CD4-positive, alpha-beta T cell treated with Interleukin-2 at 100 ng/mL for 4 hours (primary cell): ENCODE data around the gene CAV3.
"Not testable (repeated sequence)": the region's sequence is repeated elsewhere in the genome, so short reads cannot be mapped to it uniquely, and the experiment has no call there.

Experiments used
- DNase-seq: peaks from one replicate; pipeline ENCODE4 v3.0.0-alpha.2; 2020; ENCODE audit warnings: low spot score

Gene CAV3

GRCh38 chr3:8733332-8734094, at the start of gene CAV3:
Gene CAV3 (plus strand): TSS chr3:8733802. CDS start chr3:8733877, 75 bp downstream.
- no peak for DNase-seq

- DNase-seq, result not testable (repeated sequence)
Observed at GRCh38 chr3:8684992-8685391, 48.6 kb upstream of the CAV3 start.

DNA sequence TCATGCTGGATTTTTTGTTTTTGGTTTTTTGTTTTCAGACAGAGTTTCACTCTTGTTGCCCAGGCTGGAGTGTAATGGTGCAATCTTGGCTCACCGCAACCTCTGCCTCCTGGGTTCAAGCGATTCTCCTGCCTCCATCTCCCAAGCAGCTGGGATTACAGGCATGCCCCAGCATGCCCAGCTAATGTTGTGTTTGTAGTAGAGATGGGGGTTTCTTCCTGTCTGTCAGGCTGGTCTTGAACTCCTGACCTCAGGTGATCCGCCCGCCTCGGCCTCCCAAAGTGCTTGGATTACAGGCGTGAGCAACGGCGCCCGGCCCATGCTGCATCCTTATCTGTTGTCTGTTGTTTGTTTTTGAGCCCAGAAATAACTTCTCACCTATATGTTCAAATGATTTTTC, 42.3 kb upstream of the CAV3 start:
- not testable (repeated sequence) for DNase-seq

DNA sequence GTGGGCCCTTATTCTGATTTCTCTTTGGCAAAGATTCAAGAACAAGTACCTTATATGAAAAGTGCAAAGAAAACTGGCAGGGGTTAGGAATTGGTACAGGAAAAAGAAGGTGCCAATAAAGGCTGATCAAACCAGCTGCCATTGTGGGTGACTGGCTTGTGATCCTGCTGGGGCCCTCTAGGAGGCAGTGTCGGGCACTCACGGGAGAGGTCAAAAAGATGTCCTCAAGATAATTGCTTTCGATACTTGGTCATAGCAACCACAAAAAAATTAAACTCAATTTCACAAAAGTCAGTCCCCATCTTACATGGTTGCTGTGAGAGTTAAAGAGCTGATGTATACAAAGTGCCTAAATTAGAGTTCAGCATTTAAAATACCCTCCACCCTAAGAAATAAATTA, 31.0 kb upstream of the CAV3 start:
- DNase-seq, result no peak

- DNase-seq, result no peak
Observed at GRCh38 chr3:8705575-8705974, 28.0 kb upstream of the CAV3 start.

- no peak for DNase-seq
Observed at GRCh38 chr3:8709287-8709686, 24.3 kb upstream of the CAV3 start.

GRCh38 chr3:8709801-8710507, 23.6 kb upstream of the CAV3 start:
- no peak for DNase-seq

GRCh38 chr3:8712045-8712907, 21.3 kb upstream of the CAV3 start:
- DNase-seq, result peak; percentile 7

- no peak for DNase-seq
Observed at GRCh38 chr3:8712908-8713255, 20.7 kb upstream of the CAV3 start.

DNA sequence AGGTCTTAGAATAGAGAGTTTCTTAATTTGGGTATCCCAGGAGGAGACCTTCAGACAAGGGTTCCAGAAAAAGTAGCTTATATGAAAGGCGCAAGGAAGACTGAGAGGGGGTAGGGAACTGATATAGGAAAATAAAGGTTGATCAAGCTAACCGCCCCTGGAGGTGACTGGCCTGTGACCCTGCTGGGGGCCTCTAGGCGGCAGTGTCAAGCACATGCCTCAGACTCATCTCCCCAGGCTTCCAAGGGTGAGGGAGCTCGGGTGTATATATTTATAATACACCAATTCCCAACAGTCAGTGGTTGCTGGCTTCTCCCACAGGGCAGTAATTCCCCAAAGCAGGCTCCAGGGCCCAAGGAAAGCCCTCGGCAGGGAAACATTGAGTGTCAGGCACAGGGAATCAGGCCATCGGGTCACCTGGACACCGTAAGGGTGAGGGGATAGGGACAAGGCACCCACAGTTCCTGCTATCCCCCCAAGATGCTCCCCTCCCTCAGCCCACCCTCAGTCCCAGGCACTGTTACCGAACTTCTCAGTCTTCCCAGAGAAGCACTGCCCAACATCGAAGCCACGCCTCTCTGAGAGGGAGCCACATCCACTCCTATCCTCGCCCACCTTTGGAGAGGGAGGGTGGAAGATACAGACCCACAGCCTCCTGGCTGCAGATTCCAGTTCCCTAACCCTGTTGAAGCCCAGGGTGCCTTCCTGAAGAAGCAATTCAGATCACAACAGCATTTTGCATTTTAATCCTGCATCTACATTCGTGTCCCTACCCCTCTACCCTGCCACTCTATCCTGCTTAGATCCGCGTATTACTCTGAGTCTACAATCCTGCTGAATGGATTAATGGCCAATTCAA, 19.5 kb upstream of the CAV3 start:
- no peak for DNase-seq

DNA sequence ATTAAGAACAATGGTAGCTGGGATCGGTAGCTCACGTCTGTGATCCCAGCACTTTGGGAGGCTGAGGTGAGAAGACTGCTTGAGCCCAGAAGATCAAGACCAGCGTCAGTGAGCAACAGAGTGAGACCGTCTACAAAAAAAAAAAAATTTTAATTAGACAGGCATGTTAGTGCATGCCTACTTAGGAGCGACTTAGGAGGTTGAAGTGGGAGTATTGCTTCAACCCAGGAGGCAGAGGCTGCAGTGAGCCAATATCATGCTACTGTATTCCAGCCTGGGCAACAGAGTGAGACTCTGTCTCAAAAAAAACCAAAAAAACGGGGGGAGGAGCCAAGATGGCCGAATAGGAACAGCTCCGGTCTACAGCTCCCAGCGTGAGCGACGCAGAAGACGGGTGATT, 17.8 kb upstream of the CAV3 start:
- not testable (repeated sequence) for DNase-seq

DNA sequence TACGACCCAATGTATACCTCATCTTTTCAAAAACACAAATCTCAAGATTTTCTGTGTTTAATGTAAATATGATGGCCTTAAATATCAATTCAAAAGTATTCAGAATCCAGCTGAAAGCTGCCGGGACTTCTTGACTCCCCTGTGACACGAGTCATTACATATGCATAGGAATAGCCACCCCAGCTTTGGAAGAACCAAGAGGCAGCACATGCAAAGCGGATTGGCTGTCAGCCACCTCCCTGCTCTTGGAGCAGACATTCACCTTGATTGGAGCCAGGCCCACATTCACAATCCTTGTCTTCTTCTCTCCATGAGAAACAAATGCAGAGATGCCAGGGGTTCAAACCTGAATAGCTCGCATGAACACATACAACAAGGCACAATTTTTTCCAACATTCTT, 10.8 kb upstream of the CAV3 start:
- DNase-seq, result no peak

- no peak for DNase-seq
Observed at GRCh38 chr3:8723612-8724011, 10.0 kb upstream of the CAV3 start.

GRCh38 chr3:8724108-8724752, 9.4 kb upstream of the CAV3 start:
- DNase-seq, result no peak

DNA sequence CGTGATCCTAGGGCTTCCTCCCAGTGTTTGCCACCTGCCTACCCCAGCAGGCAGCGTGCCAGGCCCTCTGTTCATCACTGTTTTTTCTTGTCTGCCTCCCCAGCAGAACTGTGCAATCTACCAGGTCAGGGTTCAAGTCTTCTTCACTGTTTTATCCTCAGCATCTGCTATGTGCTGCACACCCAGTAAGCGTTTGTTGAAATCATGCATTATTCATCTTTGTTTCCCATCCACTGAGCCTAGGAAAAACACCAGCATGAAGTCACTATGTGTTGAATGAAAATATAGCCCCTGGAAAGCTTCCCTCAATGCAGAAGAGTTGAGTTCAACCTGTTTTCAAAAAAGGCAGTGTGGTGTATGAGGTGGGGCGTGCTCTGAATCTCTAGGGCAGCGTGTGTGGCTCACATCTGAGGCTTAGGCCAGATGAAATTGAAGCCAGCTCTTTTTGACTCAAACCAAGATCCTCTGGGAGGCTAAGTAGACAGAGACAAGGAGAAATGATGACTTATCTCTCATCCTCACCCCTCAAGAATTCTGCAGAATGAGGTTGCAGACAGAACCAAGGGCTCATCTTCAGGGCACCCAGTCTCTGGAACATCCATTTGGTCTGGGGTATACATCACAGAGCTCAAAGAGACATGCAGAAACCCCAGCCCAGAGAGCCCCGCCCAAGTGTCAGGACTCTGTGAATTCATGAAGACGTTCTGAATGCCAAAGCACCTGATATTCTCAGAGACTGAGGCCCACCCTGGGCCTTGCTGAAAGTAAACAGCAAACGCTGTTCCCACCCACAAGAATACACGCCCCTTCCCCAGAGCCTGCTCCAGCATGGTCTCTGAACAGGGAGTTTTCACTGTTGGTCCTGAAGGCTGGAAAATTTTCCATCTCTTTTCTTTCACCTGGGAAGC, 5.7 kb upstream of the CAV3 start:
- DNase-seq, result no peak

- no peak for DNase-seq
Observed at GRCh38 chr3:8729479-8729878, 4.1 kb upstream of the CAV3 start.

GRCh38 chr3:8730656-8731055, 2.9 kb upstream of the CAV3 start:
- DNase-seq, result no peak

DNA sequence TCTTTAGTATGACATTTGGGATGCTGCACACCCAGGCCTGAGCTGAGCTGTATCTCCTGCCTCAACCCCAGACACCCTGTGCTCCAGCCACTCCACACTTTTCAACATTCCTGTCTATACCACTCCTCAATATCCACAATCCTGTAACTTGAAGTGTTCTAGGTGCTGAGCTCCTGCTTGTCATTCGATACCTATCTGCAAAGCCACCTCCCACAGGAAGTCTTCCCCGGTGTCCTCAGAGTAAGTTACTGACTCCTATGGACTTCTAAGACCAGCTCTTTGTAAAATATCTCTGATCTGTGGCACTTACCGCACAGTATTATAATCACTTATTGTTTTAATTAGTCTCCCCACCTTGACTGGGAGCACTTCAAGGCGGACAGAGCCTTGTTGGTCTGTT, 1.2 kb upstream of the CAV3 start:
- no peak for DNase-seq

GRCh38 chr3:8734137-8734878, 706 bp downstream of the CAV3 start:
- no peak for DNase-seq

GRCh38 chr3:8734908-8735307, 1.3 kb downstream of the CAV3 start:
- DNase-seq, result no peak
